Breast epithelium (tissue), 4 donors: ENCODE data around the gene ITGB4. TPM values are rescaled to one million over a fixed set of nuclear protein-coding genes. Genes with fewer than 3 reads are reported as not detected.

Experiments
- DNase-seq, 2 donors: peaks; one replicate each; pipeline ENCODE4 v3.0.0-alpha.2; 2019; ENCODE audit warnings: low spot score in 2 of 2
- H3K27ac ChIP-seq, 2 donors: fragments of 200-600 bp; sonication (generic) in 1 of 2; one replicate each; pipeline ENCODE4 v1.5.1; 2016 to 2019; ENCODE audit warnings: mild to moderate bottlenecking in 1 of 2
- H3K27me3 ChIP-seq, 2 donors: fragments of 200-600 bp; sonication (generic) in 1 of 2; one replicate each; pipeline versions ENCODE4 v1.5.1 to v1.6.0; 2017 to 2019; ENCODE audit warnings: control low read depth in 1 of 2, mild to moderate bottlenecking in 1 of 2
- H3K36me3 ChIP-seq: fragments of 200-600 bp; one replicate; pipeline ENCODE4 v1.5.1; 2019
- H3K4me1 ChIP-seq, 2 donors: fragments of 200-600 bp; sonication (generic); one replicate each; pipeline ENCODE4 v1.5.1; 2016 to 2019; ENCODE audit warnings: control low read depth in 1 of 2
- H3K4me3 ChIP-seq, 3 donors: fragments of 200-600 bp; sonication (generic); 1 replicate in 2 of 3; 2 replicates in 1 of 3; pipeline ENCODE4 v1.5.1; 2016 to 2019; ENCODE audit warnings: mild to moderate bottlenecking in 3 of 3, moderate library complexity in 2 of 3
- H3K9me3 ChIP-seq, 2 donors: fragments of 200-600 bp; sonication (generic) in 1 of 2; one replicate each; pipeline ENCODE4 v1.5.1; 2016 to 2019; ENCODE audit warnings: control low read depth in 1 of 2
- POLR2A ChIP-seq: fragments of 450-650 bp; IDR thresholded peaks from one replicate; pipeline ENCODE4 v1.6.1; 2016; ENCODE audit warnings: antibody characterized with exemption, mild to moderate bottlenecking, moderate library complexity
- POLR2AphosphoS5 ChIP-seq, 3 donors: sonication (generic); formaldehyde crosslinking; IDR thresholded peaks; one replicate each; pipeline ENCODE4 v1.6.1; 2017; ENCODE audit warnings: antibody characterized with exemption in 3 of 3
- intact Hi-C: fragments of 100-400 bp; cut with DNase I; formaldehyde crosslinking; loops from one replicate; pipeline ENCODE4 v1.15.1; 2023; ENCODE audit warnings: low total_unique reads
- total RNA-seq, 3 donors: library from RNA; depleted of rRNA; stranded (reverse); fragments of >200 nt; gene quantifications; one replicate each; pipeline ENCODE4 v1.1.0, GENCODE V29; 2016
- TF ChIP-seq, protein P1 (sequence below), 3 donors: fragments of 450-650 bp; IDR thresholded peaks; one replicate each; pipeline ENCODE4 v1.5.1; 2016 to 2017; ENCODE audit warnings: antibody characterized with exemption in 3 of 3, mild to moderate bottlenecking in 3 of 3, moderate library complexity in 3 of 3

The ITGB4 gene
- total RNA-seq, 3 donors from 2014 or later: 9.8 to 125 (median 67.2) TPM

DNA sequence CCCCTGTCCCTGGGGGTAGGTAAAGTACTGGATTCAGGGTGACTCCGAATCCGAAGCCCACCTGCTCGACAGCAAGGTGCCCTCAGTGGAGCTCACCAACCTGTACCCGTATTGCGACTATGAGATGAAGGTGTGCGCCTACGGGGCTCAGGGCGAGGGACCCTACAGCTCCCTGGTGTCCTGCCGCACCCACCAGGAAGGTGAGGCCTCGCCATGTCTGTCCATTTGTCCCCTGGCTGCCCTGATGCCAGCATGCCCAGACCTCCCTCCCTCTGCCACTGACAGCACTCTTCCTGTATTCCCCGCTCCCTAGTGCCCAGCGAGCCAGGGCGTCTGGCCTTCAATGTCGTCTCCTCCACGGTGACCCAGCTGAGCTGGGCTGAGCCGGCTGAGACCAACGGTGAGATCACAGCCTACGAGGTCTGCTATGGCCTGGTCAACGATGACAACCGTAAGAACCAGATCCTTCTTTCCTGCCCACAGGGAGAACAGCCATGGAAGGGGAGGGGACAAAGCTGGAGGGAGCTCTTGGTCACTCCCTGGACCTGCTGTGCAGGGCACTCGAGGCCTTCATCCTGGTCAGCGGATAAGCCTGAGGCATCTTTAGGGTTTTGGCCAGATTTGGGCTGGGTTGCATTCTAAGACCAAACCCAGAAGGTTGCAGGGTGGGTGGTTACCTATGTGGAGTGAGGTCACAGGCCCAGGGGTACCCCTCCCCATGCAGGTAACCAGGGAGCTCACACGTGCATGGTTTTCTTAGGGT is 29.6 kb downstream of the ITGB4 start:
- no peak overlapping the region for H3K4me3 ChIP-seq
- H3K4me1 ChIP-seq: peaks cover 0 to 5% of the 10 kb centered on the region in 2 donors
- peak overlapping the region in 1 of 2 donors; percentile 45 for H3K27ac ChIP-seq
- intact Hi-C loops: no loop called here
- TF ChIP-seq POLR2A (no peak), POLR2AphosphoS5 (IDR thresholded peaks at IDR 0.05) (no peak)
- TF ChIP-seq, protein P1, sequence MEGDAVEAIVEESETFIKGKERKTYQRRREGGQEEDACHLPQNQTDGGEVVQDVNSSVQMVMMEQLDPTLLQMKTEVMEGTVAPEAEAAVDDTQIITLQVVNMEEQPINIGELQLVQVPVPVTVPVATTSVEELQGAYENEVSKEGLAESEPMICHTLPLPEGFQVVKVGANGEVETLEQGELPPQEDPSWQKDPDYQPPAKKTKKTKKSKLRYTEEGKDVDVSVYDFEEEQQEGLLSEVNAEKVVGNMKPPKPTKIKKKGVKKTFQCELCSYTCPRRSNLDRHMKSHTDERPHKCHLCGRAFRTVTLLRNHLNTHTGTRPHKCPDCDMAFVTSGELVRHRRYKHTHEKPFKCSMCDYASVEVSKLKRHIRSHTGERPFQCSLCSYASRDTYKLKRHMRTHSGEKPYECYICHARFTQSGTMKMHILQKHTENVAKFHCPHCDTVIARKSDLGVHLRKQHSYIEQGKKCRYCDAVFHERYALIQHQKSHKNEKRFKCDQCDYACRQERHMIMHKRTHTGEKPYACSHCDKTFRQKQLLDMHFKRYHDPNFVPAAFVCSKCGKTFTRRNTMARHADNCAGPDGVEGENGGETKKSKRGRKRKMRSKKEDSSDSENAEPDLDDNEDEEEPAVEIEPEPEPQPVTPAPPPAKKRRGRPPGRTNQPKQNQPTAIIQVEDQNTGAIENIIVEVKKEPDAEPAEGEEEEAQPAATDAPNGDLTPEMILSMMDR (IDR thresholded peaks at IDR 0.05): no peak
- H3K27me3 ChIP-seq: no peaks in the 10 kb centered on the region
- no peak for DNase-seq
- H3K9me3 ChIP-seq: no peaks in the 10 kb centered on the region
- peaks cover under 1% of the 10 kb centered on the region for H3K36me3 ChIP-seq

DNA sequence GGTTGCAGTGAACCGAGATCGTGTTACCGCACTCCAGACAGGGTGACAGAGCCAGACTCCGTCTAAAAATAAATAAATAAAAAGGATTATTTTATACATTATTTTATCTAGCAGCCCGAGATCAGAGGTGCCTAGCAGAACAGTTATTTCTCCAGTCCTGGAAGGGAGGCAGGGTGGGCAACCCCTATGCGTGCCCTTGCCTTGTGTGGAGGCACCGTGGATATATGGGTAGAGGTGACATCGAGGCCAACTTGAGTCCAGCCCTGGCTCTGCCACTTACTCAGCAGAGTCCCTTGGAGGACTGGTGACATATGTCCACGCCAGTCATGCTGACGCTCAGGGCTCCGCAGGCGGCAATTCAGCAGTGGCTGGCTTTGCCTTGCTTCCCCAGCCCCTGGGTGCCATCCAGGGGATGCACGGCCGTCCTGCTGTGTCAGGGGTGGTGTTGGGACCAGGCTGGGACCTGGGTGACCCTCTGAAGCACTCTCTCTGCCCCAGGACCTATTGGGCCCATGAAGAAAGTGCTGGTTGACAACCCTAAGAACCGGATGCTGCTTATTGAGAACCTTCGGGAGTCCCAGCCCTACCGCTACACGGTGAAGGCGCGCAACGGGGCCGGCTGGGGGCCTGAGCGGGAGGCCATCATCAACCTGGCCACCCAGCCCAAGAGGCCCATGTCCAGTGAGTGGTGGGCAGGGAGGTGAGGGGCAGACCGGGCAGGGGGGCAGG is 30.6 kb downstream of the ITGB4 start:
- no peak for DNase-seq
- H3K9me3 ChIP-seq: no peaks in the 10 kb centered on the region
- H3K4me1 ChIP-seq: peaks cover 0 to 5% of the 10 kb centered on the region in 2 donors
- H3K36me3 ChIP-seq: peaks cover 5% of the 10 kb centered on the region
- H3K4me3 ChIP-seq: no peak overlapping the region
- TF ChIP-seq POLR2AphosphoS5 (IDR thresholded peaks at IDR 0.05) (no peak), POLR2A (no peak)
- TF ChIP-seq, protein P1 (IDR thresholded peaks at IDR 0.05): no peak
- no peaks in the 10 kb centered on the region for H3K27me3 ChIP-seq
- no peak overlapping the region for H3K27ac ChIP-seq
- intact Hi-C loops: no loop called here

DNA sequence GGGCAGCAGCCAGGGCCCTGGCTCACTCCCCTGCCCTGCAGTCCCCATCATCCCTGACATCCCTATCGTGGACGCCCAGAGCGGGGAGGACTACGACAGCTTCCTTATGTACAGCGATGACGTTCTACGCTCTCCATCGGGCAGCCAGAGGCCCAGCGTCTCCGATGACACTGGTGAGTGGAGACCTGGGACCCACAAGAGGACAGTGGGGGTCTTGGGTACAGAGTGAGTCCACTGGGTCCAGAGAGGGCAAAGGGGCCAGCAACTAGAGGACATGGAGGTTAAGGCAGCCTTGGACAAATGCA is 31.1 kb downstream of the ITGB4 start:
- Histone ChIP-seq H3K27me3 (no peaks in the 10 kb centered on the region), H3K9me3 (no peaks in the 10 kb centered on the region), H3K36me3 (peaks cover 5% of the 10 kb centered on the region), H3K27ac (peak overlapping the region in 1 of 2 donors; percentile 19), H3K4me3 (no peak overlapping the region), H3K4me1 (peaks cover 0 to 5% of the 10 kb centered on the region in 2 donors)
- no peak for DNase-seq
- no peak for TF ChIP-seq POLR2AphosphoS5 (IDR thresholded peaks at IDR 0.05)
- TF ChIP-seq POLR2A: no peak
- TF ChIP-seq, protein P1 (IDR thresholded peaks at IDR 0.05): no peak
- intact Hi-C loops: no loop called here

DNA sequence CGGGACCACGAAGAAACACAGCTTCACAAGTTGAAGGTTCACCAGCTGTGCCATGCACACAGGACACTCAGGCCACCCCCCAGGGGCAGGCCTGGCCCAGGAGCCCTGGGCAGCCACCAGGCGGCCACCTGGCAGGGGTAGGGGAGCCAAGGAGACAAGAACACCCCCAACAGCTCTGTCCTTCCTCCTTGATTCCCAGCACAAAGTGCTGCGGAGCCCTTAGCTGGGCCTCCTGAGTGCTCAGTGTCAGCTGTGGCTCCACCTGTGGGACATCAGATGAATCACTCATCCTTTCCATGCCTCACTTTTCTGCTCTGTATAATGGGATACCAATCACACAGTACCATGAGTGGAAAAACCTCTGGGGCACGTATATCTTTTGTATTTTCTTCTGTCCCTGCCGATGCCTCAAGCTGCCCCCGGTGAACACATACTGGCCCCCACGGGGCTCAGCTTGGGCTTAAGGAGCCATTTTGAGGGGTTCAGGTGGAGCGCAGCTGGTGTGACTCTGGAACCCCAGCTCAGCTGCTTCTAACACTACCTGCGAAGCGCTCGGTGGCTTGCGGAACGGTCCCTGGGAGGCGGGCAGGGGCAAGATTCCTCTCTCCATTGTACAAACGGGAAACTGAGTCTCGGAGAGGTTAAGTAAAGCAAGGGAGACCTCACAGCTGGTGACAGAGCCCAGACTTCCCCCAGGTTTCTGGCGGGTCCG is 31.7 kb downstream of the ITGB4 start:
- Histone ChIP-seq H3K9me3 (no peaks in the 10 kb centered on the region), H3K27me3 (no peaks in the 10 kb centered on the region), H3K4me3 (peak overlapping the region; percentile 34 to 67 (median 41)), H3K27ac (peak overlapping the region in 1 of 2 donors; percentile 22), H3K36me3 (peaks cover 5% of the 10 kb centered on the region), H3K4me1 (peaks cover 0 to 5% of the 10 kb centered on the region in 2 donors)
- TF ChIP-seq POLR2AphosphoS5 (IDR thresholded peaks at IDR 0.05): no peak
- TF ChIP-seq POLR2A: no peak
- intact Hi-C loops: no loop called here
- no peak for DNase-seq

DNA sequence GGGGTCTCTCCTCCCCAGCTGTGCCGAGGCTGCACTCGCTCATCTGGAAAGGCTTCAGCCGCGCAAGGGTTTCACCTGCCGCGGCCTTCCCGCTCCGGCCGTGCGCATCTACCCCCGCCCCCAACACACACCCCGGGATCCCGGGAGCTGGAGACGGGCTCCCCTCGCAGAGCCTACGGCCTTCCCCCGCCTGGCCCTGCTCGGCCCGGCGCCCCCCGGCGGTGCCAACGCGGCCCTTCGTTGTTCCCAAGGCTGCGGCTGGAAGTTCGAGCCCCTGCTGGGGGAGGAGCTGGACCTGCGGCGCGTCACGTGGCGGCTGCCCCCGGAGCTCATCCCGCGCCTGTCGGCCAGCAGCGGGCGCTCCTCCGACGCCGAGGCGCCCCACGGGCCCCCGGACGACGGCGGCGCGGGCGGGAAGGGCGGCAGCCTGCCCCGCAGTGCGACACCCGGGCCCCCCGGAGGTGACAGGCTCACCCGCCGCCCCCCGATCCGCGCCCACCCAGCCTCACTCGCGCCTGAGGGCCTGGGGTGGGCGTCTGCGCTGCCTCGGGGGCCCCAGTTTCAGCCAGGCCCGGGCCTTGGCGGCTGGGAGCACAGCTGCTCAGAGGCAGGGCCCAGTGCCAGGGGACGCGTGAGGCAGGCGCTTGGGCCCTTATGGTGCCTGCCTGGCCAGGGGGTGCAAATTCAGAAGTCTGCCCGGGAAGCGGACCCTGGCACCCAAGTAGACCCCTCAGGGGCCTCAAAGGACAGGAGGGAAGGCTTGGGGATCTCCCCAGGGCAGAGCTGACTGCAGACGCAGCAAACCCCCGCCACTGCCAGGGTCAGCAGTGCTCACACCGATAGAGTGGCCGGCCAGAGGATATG is 32.5 kb downstream of the ITGB4 start:
- Histone ChIP-seq H3K27me3 (no peaks in the 10 kb centered on the region), H3K4me3 (peak overlapping the region; percentile 34 to 67 (median 41)), H3K27ac (peak overlapping the region; percentile 22 to 25), H3K9me3 (no peaks in the 10 kb centered on the region), H3K4me1 (peaks cover 0 to 5% of the 10 kb centered on the region in 2 donors), H3K36me3 (peaks cover 5% of the 10 kb centered on the region)
- intact Hi-C loops: loop anchor here (2.0 kb wide), 1 partner anchor 245 kb away; no protein-coding TSS in a partner anchor
- TF ChIP-seq POLR2AphosphoS5 (IDR thresholded peaks at IDR 0.05): no peak
- TF ChIP-seq, protein P1 (IDR thresholded peaks at IDR 0.05): peak in 1 of 3 donors; percentile 20
- DNase-seq: no peak
